ENCODE data around the gene GTF2E1. TPM values are rescaled to one million over a fixed set of nuclear protein-coding genes. Genes with fewer than 3 reads are reported as not detected.

GTF2E1 gene
- total RNA-seq, 1 experiment from 2014 or later = 21.5 TPM

GRCh38 chr3:120706950-120707349, 35.6 kb upstream of the GTF2E1 start:
- ChIA-PET POLR2A (no interaction called here), CTCF (no interaction called here), RAD21 (ENCODE audit: low non-redundant PET in 1 of 2, low total read pairs in 2 of 2, uncharacterized antibody in 2 of 2, unreplicated experiment in 2 of 2) (no interaction called here)
- intact Hi-C loops (cut with micrococcal nuclease) = no loop called here
- DNase-seq (ENCODE audit: low read depth, low spot score) (no peak), ATAC-seq (no peak)
- no peak for TF ChIP-seq CBX3 (IDR thresholded peaks at IDR 0.05; ENCODE audit: low read depth)
- no peak for TF ChIP-seq EZH2phosphoT487 (IDR thresholded peaks at IDR 0.05; ENCODE audit: borderline replicate concordance)
- TF ChIP-seq SRF (IDR thresholded peaks at IDR 0.05; ENCODE audit: low read depth) = no peak
- TF ChIP-seq CEBPB (IDR thresholded peaks at IDR 0.05; ENCODE audit: low read depth) = no peak
- TF ChIP-seq, protein P1, sequence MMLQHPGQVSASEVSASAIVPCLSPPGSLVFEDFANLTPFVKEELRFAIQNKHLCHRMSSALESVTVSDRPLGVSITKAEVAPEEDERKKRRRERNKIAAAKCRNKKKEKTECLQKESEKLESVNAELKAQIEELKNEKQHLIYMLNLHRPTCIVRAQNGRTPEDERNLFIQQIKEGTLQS (IDR thresholded peaks at IDR 0.05) = no peak
- TF ChIP-seq TCF7L2 (IDR thresholded peaks at IDR 0.05; ENCODE audit: borderline replicate concordance, extremely low read depth, insufficient read depth, insufficient read length) = no peak
- TF ChIP-seq POLR2A (IDR thresholded peaks at IDR 0.05; ENCODE audit: borderline replicate concordance, extremely low read depth, insufficient read depth, insufficient read length) = no peak
- TF ChIP-seq CTCF (IDR thresholded peaks at IDR 0.05 in 2 of 3, conservative IDR thresholded peaks at IDR 0.05 in 1 of 3; ENCODE audit: borderline replicate concordance in 1 of 3, insufficient read depth in 1 of 3, low read depth in 2 of 3, low read length in 2 of 3) = no peak
- TF ChIP-seq ELF1 (IDR thresholded peaks at IDR 0.05; ENCODE audit: borderline replicate concordance, low read depth) = no peak
- no peak for TF ChIP-seq FOSL1 (IDR thresholded peaks at IDR 0.05; ENCODE audit: low read depth)
- no peak for TF ChIP-seq ZFX (IDR thresholded peaks at IDR 0.05)
- TF ChIP-seq SIN3A (IDR thresholded peaks at IDR 0.05; ENCODE audit: low read depth) = no peak
- TF ChIP-seq RAD21 (IDR thresholded peaks at IDR 0.05; ENCODE audit: low read depth) = no peak
- TF ChIP-seq ZNF274 (IDR thresholded peaks at IDR 0.05; ENCODE audit: low read depth, low read length) = no peak
- no peak for TF ChIP-seq EZH2 (IDR thresholded peaks at IDR 0.05)
- no peak for TF ChIP-seq POLR2AphosphoS5 (IDR thresholded peaks at IDR 0.05; ENCODE audit: low read depth, low read length)
- no peak for TF ChIP-seq SP1 (IDR thresholded peaks at IDR 0.05; ENCODE audit: low read depth)
- Histone ChIP-seq H3K27me3 (ENCODE audit: insufficient read depth, low read length) (no peaks in the 10 kb centered on the region), H3K4me1 (ENCODE audit: control insufficient read depth in 1 of 2, insufficient read depth in 2 of 2, low read length in 2 of 2) (no peaks in the 10 kb centered on the region), H2AFZ (ENCODE audit: low read depth, low read length, poor library complexity, severe bottlenecking) (no peak overlapping the region), H3K36me3 (ENCODE audit: control insufficient read depth in 1 of 2, insufficient read depth in 2 of 2, low read length in 2 of 2) (no peaks in the 10 kb centered on the region; a peak in 1 of 4 replicates), H3K9ac (ENCODE audit: low read length) (no peak overlapping the region), H3K4me2 (ENCODE audit: low read length) (no peak overlapping the region), H3K27ac (ENCODE audit: low read depth, low read length) (no peak overlapping the region), H3K4me3 (replicated peaks in 1 of 2; ENCODE audit: low read depth in 1 of 2, low read length in 2 of 2) (no peak overlapping the region), H4K20me1 (ENCODE audit: insufficient read depth) (no peaks in the 10 kb centered on the region), H3K79me2 (ENCODE audit: insufficient read depth, low read length) (no peaks in the 10 kb centered on the region; the same call in 1 of the 2 replicates), H3K9me3 (ENCODE audit: control insufficient read depth in 1 of 2, insufficient read depth in 1 of 2, low read depth in 1 of 2, low read length in 2 of 2) (no peaks in the 10 kb centered on the region), H3K9me2 (ENCODE audit: insufficient read depth) (no peaks in the 10 kb centered on the region)
- BruUV-seq (replicated peaks) = no TSS peak
